PC-9 (cell line): Measurements from ENCODE around the gene TMIGD2.

Experiments used
- CTCF ChIP-seq: fragments of 200-600 bp; sonication (generic); conservative IDR thresholded peaks from 2 replicates; pipeline ENCODE4 v1.6.1; 2017; ENCODE audit warnings: mixed run types, antibody characterized with exemption, mild to moderate bottlenecking, moderate library complexity
- EZH2 ChIP-seq: fragments of 200-600 bp; sonication (generic); IDR thresholded peaks from 2 replicates; pipeline ENCODE4 v1.8.0; 2017; ENCODE audit warnings: antibody characterized with exemption, low read depth

GRCh38 chr19:4298810-4299550 is 3.2 kb downstream of the TMIGD2 start:
- no peak for TF ChIP-seq CTCF
- no peak for TF ChIP-seq EZH2
